WTC11 (cell line): Measurements from ENCODE around the gene FAM217B. TPM values are rescaled to one million over a fixed set of nuclear protein-coding genes. Genes with fewer than 3 reads are reported as not detected.
A peak's percentile ranks its signal among the peaks of the same experiment; 100 is the strongest.

Source experiments
- ATAC-seq: fragments of 200-7000 bp; cut with Tn5 transposase; 2 replicates; pipeline ENCODE4 v1.10.0; 2021; ENCODE audit warnings: mild to moderate bottlenecking, moderate library complexity
- CTCF ChIA-PET: fragments of 300-600 bp; sonication (Branson Sonifier 250); formaldehyde crosslinking; loops from one replicate; lab custom pipeline; 2021; ENCODE audit warnings: antibody characterized with exemption; lab: Charles Lee
- POLR2A ChIA-PET: fragments of 350-600 bp; sonication (Branson Sonifier 250); formaldehyde crosslinking; loops from one replicate; lab custom pipeline; 2021; ENCODE audit warnings: antibody characterized with exemption; lab: Charles Lee
- DNase-seq: peaks from one replicate; pipeline ENCODE4 v3.0.0; 2021; ENCODE audit warnings: low spot score
- H3K27ac Mint-ChIP-seq: 2 replicates; pipeline ENCODE4 v1.8.0; 2021; ENCODE audit warnings: mixed read lengths
- H3K27me3 Mint-ChIP-seq: 2 replicates; pipeline ENCODE4 v1.8.0; 2021; ENCODE audit warnings: low read depth, mild to moderate bottlenecking, moderate library complexity, mixed read lengths
- H3K36me3 Mint-ChIP-seq: 2 replicates; pipeline ENCODE4 v1.8.0; 2021; ENCODE audit warnings: mixed read lengths
- H3K4me1 Mint-ChIP-seq: 2 replicates; pipeline ENCODE4 v1.8.0; 2022; ENCODE audit warnings: mixed read lengths
- H3K4me3 Mint-ChIP-seq: 2 replicates; pipeline ENCODE4 v1.8.0; 2021; ENCODE audit warnings: mild to moderate bottlenecking, moderate library complexity, mixed read lengths
- H3K9me3 Mint-ChIP-seq: 2 replicates; pipeline ENCODE4 v1.8.0; 2021; ENCODE audit warnings: mixed read lengths
- ATF3 ChIP-seq: sonication (generic); formaldehyde crosslinking; conservative IDR thresholded peaks from 2 replicates; pipeline ENCODE4 v1.8.1; 2022; ENCODE audit warnings: mild to moderate bottlenecking, missing genetic modification reagents
- CTCF ChIP-seq: fragments of 200-600 bp; IDR thresholded peaks from 2 replicates; pipeline ENCODE4 v1.8.0; 2022; ENCODE audit warnings: antibody characterized with exemption
- E2F4 ChIP-seq: sonication (generic); formaldehyde crosslinking; IDR thresholded peaks from 2 replicates; pipeline ENCODE4 v1.8.1; 2022; ENCODE audit warnings: low read depth, mild to moderate bottlenecking, moderate library complexity, missing genetic modification reagents, borderline replicate concordance
- E2F5 ChIP-seq: sonication (generic); formaldehyde crosslinking; IDR thresholded peaks from 2 replicates; pipeline ENCODE4 v1.8.1; 2022; ENCODE audit warnings: mild to moderate bottlenecking, moderate library complexity, missing genetic modification reagents
- ERG ChIP-seq: fragments of 250-450 bp; sonication (Bioruptor Pico); IDR thresholded peaks from 2 replicates; pipeline ENCODE4 v1.8.0; 2021; ENCODE audit warnings: mild to moderate bottlenecking
- FOXP1 ChIP-seq: sonication (generic); formaldehyde crosslinking; IDR thresholded peaks from 2 replicates; pipeline ENCODE4 v1.8.0; 2022; ENCODE audit warnings: missing genetic modification reagents, mild to moderate bottlenecking, moderate library complexity, borderline replicate concordance
- GTF2I ChIP-seq: fragments of 250-450 bp; sonication (Bioruptor Pico); conservative IDR thresholded peaks from 2 replicates; pipeline ENCODE4 v1.4.0; 2021; ENCODE audit warnings: mild to moderate bottlenecking
- JUN ChIP-seq: sonication (generic); formaldehyde crosslinking; IDR thresholded peaks from 2 replicates; pipeline ENCODE4 v1.8.0; 2023; ENCODE audit warnings: mild to moderate bottlenecking, missing genetic modification reagents
- KAT7 ChIP-seq: sonication (generic); formaldehyde crosslinking; IDR thresholded peaks from 2 replicates; pipeline ENCODE4 v1.8.1; 2023; ENCODE audit warnings: missing genetic modification reagents, mild to moderate bottlenecking, borderline replicate concordance
- MXD4 ChIP-seq: fragments of 250-450 bp; sonication (Bioruptor Pico); IDR thresholded peaks from 2 replicates; pipeline ENCODE4 v1.8.0; 2021; ENCODE audit warnings: mild to moderate bottlenecking, moderate library complexity, borderline replicate concordance
- NFE2L1 ChIP-seq: sonication (generic); formaldehyde crosslinking; IDR thresholded peaks from 2 replicates; pipeline ENCODE4 v1.8.1; 2023; ENCODE audit warnings: missing genetic modification reagents
- NFYB ChIP-seq: sonication (generic); formaldehyde crosslinking; conservative IDR thresholded peaks from 2 replicates; pipeline ENCODE4 v1.8.0; 2022; ENCODE audit warnings: low read depth, missing genetic modification reagents
- RELA ChIP-seq: sonication (generic); formaldehyde crosslinking; IDR thresholded peaks from 2 replicates; pipeline ENCODE4 v1.8.1; 2022; ENCODE audit warnings: missing genetic modification reagents, mild to moderate bottlenecking, borderline replicate concordance
- SOX15 ChIP-seq: fragments of 250-450 bp; sonication (Bioruptor Pico); IDR thresholded peaks from 2 replicates; pipeline ENCODE4 v1.9.0; 2021; ENCODE audit warnings: mild to moderate bottlenecking
- TEAD1 ChIP-seq: sonication (generic); formaldehyde crosslinking; IDR thresholded peaks from 2 replicates; pipeline ENCODE4 v1.8.0; 2022; ENCODE audit warnings: mild to moderate bottlenecking, missing genetic modification reagents
- ZNF121 ChIP-seq: sonication (generic); formaldehyde crosslinking; IDR thresholded peaks from 2 replicates; pipeline ENCODE4 v1.8.0; 2023; ENCODE audit warnings: missing genetic modification reagents
- ZNF219 ChIP-seq: sonication (generic); formaldehyde crosslinking; IDR thresholded peaks from 2 replicates; pipeline ENCODE4 v1.8.0; 2023; ENCODE audit warnings: missing genetic modification reagents, mild to moderate bottlenecking, borderline replicate concordance
- ZNF263 ChIP-seq: sonication (generic); formaldehyde crosslinking; IDR thresholded peaks from 2 replicates; pipeline ENCODE4 v1.8.1; 2022; ENCODE audit warnings: low read depth, mild to moderate bottlenecking, moderate library complexity, missing genetic modification reagents
- ZNF317 ChIP-seq: sonication (generic); formaldehyde crosslinking; IDR thresholded peaks from 2 replicates; pipeline ENCODE4 v1.8.1; 2023; ENCODE audit warnings: low read depth, mild to moderate bottlenecking, moderate library complexity, missing genetic modification reagents, borderline replicate concordance
- total RNA-seq: library from RNA; stranded (reverse); gene quantifications from 3 replicates; pipeline ENCODE4 v1.2.3, GENCODE V29; 2021

The FAM217B gene
- total RNA-seq, 1 experiment from 2014 or later: 14.8 TPM

- TF ChIP-seq GTF2I (CRISPR knock-in tag) (no peak), NFYB (CRISPR knock-in tag) (no peak), ZNF219 (CRISPR knock-in tag) (no peak), TEAD1 (CRISPR knock-in tag) (peak; percentile 31; the same call in 1 of the 2 replicates), SOX15 (CRISPR knock-in tag) (no peak), ZNF317 (CRISPR knock-in tag) (no peak), JUN (no peak), E2F4 (CRISPR knock-in tag) (no peak), CTCF (no peak), ZNF263 (CRISPR knock-in tag) (no peak), FOXP1 (CRISPR knock-in tag) (0 out of 2 replicates have a peak, but pooled peaks have one; percentile 19), MXD4 (CRISPR knock-in tag) (no peak), KAT7 (CRISPR knock-in tag) (no peak), RELA (CRISPR knock-in tag) (no peak), E2F5 (CRISPR knock-in tag) (no peak), ERG (no peak)
Observed at GRCh38 chr20:59940129-59940955, at the start of gene FAM217B, which contains the start of gene PPP1R3D (continued).

GRCh38 chr20:59891581-59891980, 48.6 kb upstream of the FAM217B start:
- ChIA-PET CTCF (interaction anchor here (0.9 kb wide), 1 partner anchor 42 kb away, joined by 3 read pairs; no protein-coding TSS in a partner anchor), POLR2A (no interaction called here)
- Mint-ChIP-seq H3K27me3 (peaks cover 54% of the 10 kb centered on the region), H3K27ac (no peak overlapping the region), H3K36me3 (no peaks in the 10 kb centered on the region), H3K4me1 (no peaks in the 10 kb centered on the region), H3K4me3 (no peak overlapping the region), H3K9me3 (no peaks in the 10 kb centered on the region)
- TF ChIP-seq NFE2L1 (CRISPR knock-in tag): no peak
- TF ChIP-seq ZNF121 (CRISPR knock-in tag): no peak
- no peak for TF ChIP-seq ATF3
- DNase-seq (no peak), ATAC-seq (no peak)
